NCI-H2196 (cell line): ENCODE results near the gene IGSF23.

Experiments
- DNase-seq: peaks from one replicate; lab custom pipeline; 2025; ENCODE audit not compliant: unreplicated experiment; lab: John Stamatoyannopoulos, UW

IGSF23 gene

DNA sequence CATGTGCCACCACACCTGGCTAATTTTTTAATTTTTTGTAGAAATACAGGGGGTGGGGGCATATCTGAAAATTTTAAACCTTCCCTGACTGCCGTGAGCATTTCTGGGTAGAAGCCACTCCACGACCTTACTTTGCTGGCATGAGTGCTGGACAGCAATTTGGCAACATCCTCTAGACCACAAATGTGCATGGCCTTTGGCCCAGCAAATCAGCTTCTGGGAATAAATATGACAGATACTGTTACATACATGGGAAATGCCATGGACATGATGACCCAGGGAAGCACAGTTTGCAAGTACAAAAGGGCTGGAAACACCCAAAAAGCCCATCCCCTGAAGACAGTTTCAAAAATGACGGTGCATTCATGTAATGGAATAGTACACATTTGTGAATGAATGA is 27.2 kb downstream of the IGSF23 start:
- no peak for DNase-seq

DNA sequence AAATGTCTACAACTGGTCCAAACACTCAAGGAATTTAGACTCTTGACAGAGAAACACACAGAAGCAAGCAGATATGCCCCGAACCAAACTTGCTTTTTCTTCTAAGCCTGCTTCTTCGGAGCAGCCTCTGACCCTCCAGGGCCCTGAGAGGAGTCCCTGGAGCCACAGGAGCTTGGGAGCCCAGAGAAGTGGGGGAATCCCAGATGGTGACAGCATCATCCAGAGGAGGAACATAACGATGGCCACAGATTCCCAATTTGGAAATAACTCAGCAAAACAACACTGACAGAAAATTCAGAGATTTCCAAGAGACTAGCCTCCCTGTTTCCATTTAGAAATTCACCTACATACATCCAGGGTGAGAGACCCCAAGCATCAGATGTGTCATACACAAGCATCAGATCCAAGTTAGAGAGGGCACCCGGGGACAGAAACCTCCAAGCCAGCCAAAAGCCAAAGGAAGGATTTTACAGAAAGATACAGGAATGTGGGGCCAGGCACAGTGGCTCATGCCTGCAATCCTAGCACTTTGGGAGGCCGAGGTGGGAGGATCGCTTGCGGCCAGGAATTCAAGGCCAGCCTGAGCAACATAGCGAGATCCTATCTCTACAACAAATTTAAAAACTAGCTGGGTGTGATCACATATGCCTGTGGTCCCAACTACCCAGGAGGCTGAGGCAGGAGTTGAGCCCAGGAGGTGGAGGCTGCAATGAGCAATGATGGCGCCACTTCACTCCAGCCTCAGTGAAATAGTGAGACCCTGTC is 28.3 kb downstream of the IGSF23 start:
- DNase-seq: no peak

DNA sequence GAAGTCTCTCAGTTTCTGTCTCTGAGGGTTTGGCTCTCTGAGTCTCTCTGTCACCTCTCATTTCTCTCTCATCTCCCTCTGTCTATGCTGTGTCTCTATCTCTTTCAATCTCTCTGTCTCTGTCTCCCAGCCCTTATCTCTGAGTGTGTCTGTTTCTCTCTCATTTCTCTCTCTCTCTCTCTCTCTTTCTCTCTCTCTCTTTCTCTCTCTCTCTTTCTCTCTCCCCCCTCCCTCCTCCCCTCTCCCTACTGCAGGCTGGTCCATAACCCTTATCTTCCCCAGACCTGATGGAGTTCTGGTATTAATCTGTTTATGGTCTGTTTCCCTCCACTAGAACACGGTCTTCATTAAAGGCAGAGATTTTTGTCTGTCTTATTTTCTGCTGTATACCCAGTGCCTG is 29.0 kb downstream of the IGSF23 start:
- DNase-seq: no peak

DNA sequence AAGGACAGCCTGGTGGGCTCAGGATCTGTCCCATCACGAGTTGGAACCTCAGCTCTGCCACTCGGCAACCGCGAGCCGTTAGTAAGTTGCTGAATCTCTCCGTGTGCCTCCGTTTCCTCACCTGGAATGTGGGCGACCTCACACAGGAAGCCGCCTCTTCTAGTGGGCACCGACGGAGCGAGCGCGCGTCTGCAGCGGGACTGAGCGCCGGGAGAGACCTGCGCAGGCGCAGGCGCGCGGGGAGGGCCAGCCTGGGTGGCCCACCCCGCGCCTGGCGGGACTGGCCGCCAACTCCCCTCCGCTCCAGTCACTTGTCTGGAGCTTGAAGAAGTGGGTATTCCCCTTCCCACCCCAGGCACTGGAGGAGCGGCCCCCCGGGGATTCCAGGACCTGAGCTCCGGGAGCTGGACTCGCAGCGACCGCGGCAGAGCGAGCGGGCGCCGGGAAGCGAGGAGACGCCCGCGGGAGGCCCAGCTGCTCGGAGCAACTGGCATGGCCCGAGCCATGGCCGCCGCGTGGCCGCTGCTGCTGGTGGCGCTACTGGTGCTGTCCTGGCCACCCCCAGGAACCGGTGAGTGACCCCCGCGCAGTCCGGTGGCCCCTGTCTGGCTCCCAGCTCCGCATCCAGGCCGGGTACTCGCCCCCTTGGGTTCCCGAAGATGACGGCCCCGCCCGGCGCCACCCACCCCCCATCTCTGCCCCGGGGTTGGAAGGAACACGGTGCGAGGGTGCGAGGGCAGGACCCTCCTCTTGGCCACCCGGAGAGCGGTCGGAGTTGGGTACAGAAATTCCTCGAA is 30.4 kb downstream of the IGSF23 start, which contains the start of gene PVR:
Gene PVR, plus strand, starts transcription at position 306 of the 797 bp plus-strand sequence. Its CDS starts 187 bp downstream, at position 493.
- DNase-seq: peak; percentile 80

DNA sequence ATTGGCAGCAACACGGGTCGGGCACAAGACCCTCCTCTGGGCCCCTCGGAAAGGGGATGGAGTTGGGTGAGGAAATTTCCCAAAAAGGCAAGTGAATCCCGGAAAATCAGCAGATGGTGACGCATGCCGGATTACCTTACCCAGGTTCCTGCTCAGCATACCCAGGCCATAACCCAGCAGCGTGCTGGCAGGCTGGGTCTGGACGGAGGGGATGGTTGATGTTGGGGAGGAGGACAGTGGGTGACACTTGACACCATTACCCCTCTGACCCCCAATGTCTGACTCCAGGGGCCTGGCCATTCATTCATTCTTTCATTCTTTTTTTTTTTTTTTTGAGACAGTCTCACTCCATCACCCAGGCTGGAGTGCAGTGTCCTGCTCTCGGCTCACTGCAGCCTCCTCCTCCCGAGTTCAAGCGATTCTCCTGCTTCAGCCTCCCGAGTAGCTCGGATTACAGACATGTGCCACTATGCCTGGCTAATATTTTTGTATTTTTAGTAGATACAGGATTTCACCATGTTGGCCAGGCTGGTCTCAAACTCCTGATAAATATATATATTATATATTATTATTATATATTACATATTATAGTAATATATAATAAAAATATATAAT is 31.1 kb downstream of the IGSF23 start:
- DNase-seq: peak; percentile 30

- DNase-seq: no peak
Observed at GRCh38 chr19:44645407-44646048, 32.2 kb downstream of the IGSF23 start.

DNA sequence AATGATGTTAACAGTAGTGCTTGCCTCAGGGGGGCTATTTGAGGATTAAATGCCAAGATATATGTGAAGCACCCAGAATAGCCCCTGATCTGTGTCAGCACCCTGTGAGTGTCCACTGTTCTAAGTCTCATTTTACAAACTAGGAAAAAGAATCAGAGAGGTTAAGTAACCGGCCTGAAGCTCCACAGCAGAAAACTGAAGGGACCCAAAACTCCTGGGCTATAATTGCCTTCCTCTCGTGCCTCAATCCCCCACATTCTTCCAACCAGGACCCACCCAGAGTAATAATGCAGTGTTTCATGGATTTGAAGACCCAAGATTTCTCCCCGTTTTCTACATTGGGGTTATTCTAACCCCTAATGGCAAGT is 32.7 kb downstream of the IGSF23 start:
- DNase-seq: no peak

DNA sequence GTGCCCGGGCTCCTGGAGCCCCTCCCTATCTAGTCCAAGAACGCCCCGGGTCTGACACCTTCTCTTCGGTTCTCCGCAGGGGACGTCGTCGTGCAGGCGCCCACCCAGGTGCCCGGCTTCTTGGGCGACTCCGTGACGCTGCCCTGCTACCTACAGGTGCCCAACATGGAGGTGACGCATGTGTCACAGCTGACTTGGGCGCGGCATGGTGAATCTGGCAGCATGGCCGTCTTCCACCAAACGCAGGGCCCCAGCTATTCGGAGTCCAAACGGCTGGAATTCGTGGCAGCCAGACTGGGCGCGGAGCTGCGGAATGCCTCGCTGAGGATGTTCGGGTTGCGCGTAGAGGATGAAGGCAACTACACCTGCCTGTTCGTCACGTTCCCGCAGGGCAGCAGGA is 33.8 kb downstream of the IGSF23 start:
- DNase-seq: no peak

- DNase-seq: peak; percentile 53
Observed at GRCh38 chr19:44648631-44649251, 35.4 kb downstream of the IGSF23 start.

DNA sequence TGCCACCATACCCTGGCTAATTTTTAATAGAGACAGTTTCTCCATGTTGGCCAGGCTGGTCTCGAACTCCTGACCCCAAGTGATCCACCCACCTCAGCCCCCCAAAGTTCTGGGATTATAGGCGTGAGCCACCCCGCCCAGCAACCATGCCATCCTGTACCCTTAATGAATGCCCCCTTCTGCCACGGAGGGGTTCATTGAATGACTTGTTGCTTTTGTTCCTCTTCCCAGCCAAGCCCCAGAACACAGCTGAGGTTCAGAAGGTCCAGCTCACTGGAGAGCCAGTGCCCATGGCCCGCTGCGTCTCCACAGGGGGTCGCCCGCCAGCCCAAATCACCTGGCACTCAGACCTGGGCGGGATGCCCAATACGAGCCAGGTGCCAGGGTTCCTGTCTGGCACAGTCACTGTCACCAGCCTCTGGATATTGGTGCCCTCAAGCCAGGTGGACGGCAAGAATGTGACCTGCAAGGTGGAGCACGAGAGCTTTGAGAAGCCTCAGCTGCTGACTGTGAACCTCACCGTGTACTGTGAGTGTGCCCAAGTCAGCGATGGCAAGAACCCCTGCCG is 36.3 kb downstream of the IGSF23 start:
- DNase-seq: peak; percentile 79

DNA sequence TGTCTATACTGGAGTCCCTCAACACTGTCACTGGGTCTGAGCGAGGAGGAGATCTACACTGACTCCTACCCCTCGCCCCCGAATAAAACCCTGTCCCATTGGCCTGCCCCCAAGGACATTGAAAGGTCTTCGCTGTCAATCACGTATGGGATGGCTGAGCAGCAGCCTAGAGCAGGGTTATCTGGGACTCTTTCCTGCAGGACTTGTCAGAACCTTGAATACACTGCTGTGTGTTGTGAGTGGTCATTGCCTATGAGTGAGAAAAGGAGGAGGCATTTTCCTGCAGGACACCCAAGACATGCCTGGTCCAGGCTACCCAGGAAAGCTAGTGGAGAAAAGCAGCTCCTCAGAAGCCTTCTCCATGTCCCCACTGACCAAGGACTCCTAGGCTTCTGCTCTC is 40.0 kb downstream of the IGSF23 start:
- no peak for DNase-seq

GRCh38 chr19:44653977-44654774 is 40.8 kb downstream of the IGSF23 start:
- DNase-seq: peak; percentile 26

DNA sequence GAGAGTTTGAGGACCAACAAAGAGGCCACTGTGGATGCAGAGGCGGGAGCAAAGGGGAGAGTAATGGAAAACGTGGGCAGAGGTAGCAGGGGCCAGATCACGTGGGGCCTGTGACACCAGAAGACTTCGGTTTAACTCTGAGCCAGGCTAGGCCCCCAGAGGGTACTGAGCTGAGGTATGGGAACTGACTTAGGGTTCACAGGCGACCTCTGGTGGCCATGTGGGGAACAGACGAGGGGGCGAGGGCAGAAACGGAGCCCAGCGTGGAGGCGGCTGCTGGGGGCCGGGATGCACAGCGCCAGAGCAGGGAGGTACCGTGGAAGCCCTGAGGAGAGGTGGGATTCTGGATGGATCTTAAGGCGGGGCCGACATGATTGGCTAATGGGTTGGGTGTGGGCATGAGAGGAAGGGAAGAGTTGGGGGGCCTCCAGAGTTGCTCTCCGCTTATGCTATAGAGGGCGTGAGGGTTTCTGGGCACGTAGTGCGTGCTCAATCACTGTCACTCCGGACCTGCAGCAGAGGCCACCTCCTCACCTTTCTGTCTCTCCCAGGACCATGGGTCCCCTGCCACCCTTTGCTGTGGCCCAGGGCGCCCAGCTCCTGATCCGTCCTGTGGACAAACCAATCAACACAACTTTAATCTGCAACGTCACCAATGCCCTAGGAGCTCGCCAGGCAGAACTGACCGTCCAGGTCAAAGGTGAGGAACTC is 44.0 kb downstream of the IGSF23 start:
- peak; percentile 61 for DNase-seq

- DNase-seq: no peak
Observed at GRCh38 chr19:44658069-44658733, 44.8 kb downstream of the IGSF23 start.

DNA sequence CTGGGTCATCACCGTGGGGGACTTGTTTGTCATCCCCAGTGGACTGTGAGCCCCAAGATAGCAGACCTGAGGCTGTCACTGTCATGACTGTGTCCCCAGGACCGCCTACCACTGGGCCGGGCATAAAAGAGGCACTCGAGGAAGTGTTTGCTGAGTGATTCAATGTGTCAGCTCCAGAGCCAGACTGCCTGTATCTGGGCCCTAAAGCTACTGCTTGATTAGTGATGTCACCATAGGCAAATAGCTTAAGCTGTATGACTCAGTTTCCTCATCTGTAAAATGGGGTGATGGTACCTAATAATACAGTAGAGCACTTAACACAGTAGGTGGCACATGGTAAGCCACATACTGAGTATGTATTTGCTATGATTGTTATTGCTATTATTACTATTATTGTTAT is 46.7 kb downstream of the IGSF23 start:
- no peak for DNase-seq

DNA sequence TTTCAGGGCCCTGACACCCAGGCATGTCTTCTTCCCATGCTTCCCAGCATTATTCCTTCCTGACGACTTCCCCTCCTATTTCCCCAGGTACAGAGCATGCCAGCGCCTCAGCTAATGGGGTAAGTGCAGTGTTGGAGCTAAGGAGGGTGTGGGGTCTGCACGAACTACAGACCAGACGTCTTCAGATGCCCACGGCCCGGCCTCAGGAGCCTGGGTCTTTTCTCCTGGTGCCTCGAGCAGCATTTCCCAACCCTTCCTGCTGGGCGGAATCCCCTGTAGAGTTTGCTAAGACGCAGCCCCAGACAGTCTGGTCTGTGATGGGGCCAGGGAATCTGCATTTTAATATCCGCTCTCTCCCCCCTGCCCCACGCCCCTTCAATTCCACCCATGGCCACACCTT is 47.8 kb downstream of the IGSF23 start:
- DNase-seq: no peak

DNA sequence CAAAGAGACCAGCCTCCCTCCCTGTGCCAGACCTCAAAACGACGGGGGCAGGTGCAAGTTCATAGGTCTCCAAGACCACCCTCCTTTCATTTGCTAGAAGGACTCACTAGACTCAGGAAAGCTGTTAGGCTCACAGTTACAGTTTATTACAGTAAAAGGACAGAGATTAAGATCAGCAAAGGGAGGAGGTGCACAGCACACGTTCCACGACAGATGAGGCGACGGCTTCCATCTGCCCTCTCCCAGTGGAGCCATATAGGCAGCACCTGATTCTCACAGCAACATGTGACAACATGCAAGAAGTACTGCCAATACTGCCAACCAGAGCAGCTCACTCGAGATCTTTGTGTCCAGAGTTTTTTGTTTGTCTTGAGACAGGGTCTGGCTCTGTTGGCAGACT is 48.5 kb downstream of the IGSF23 start:
- DNase-seq: no peak

DNA sequence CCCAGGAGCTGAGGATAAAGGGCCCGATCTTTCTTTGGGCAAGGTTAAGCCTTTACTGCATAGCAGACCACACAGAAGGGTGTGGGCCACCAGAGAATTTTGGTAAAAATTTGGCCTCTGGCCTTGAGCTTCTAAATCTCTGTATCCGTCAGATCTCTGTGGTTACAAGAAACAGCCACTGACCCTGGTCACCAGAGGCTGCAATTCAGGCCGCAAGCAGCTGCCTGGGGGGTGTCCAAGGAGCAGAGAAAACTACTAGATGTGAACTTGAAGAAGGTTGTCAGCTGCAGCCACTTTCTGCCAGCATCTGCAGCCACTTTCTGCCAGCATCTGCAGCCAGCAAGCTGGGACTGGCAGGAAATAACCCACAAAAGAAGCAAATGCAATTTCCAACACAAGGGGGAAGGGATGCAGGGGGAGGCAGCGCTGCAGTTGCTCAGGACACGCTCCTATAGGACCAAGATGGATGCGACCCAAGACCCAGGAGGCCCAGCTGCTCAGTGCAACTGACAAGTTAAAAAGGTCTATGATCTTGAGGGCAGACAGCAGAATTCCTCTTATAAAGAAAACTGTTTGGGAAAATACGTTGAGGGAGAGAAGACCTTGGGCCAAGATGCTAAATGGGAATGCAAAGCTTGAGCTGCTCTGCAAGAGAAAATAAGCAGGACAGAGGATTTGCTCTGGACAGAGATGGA is 49.5 kb downstream of the IGSF23 start:
- DNase-seq: no peak
